Activated CD8-positive, alpha-beta memory T cell treated with anti-CD3 and anti-CD28 coated beads, Interleukin-2, amount 50 U/mL, for 24 hours (primary cell): Measurements from ENCODE around the gene HLA-F.

Source experiments
- DNase-seq: peaks from one replicate; pipeline ENCODE4 v3.0.0-alpha.2; 2020; ENCODE audit errors: extremely low read depth

The HLA-F gene

GRCh38 chr6:29723262-29723665, at the start of gene HLA-F:
TSS of gene HLA-F (plus strand) at chr6:29723434. CDS start at chr6:29723464, 30 bp downstream.
- DNase-seq, result peak; percentile 68

GRCh38 chr6:29674008-29674407, 49.2 kb upstream of the HLA-F start:
- DNase-seq, result no peak

- DNase-seq, result no peak
Measured at GRCh38 chr6:29675561-29675960, 47.7 kb upstream of the HLA-F start.

- no peak for DNase-seq
Measured at GRCh38 chr6:29676981-29677601, 46.1 kb upstream of the HLA-F start.

GRCh38 chr6:29678114-29678513, 45.1 kb upstream of the HLA-F start:
- DNase-seq, result no peak

GRCh38 chr6:29679962-29680361, 43.3 kb upstream of the HLA-F start:
- no peak for DNase-seq

GRCh38 chr6:29680416-29680815, 42.8 kb upstream of the HLA-F start:
- DNase-seq, result no peak

GRCh38 chr6:29680904-29681303, 42.3 kb upstream of the HLA-F start, which contains the start of gene ZFP57:
TSS of gene ZFP57 (minus strand) at chr6:29681152. CDS start at chr6:29677003, 4,149 bp downstream.
- no peak for DNase-seq

GRCh38 chr6:29681811-29682210, 41.4 kb upstream of the HLA-F start:
- no peak for DNase-seq

- DNase-seq, result no peak
Measured at GRCh38 chr6:29685718-29686326, 37.4 kb upstream of the HLA-F start.

- no peak for DNase-seq
Measured at GRCh38 chr6:29694637-29695036, 28.6 kb upstream of the HLA-F start.

GRCh38 chr6:29696147-29697125, 26.8 kb upstream of the HLA-F start:
- DNase-seq, result no peak

GRCh38 chr6:29702519-29703103, 20.6 kb upstream of the HLA-F start:
- DNase-seq, result no peak

GRCh38 chr6:29705389-29706231, 17.6 kb upstream of the HLA-F start:
- no peak for DNase-seq

- DNase-seq, result no peak
Measured at GRCh38 chr6:29708432-29709179, 14.6 kb upstream of the HLA-F start.

- no peak for DNase-seq
Measured at GRCh38 chr6:29709188-29709587, 14.0 kb upstream of the HLA-F start.

GRCh38 chr6:29710281-29710941, 12.8 kb upstream of the HLA-F start:
- no peak for DNase-seq

- DNase-seq, result no peak
Measured at GRCh38 chr6:29720863-29721262, 2.4 kb upstream of the HLA-F start.

GRCh38 chr6:29723666-29724588, 693 bp downstream of the HLA-F start:
- no peak for DNase-seq
